ENCODE data around the gene TUBAL3. TPM values are rescaled to one million over a fixed set of nuclear protein-coding genes. Genes with fewer than 3 reads are reported as not detected.
A peak's percentile ranks its signal among the peaks of the same experiment; 100 is the strongest.

TUBAL3 gene
- total and polyA plus RNA-seq, 2 donors (not counting 3 experiments of a cell fraction or from before 2014, with no cell fraction given), result not detected

- Histone ChIP-seq H3K4me2 (ENCODE audit: insufficient read depth, low read length) (peak overlapping the region; percentile 91), H3K27me3 (ENCODE audit: control insufficient read depth in 2 of 2, insufficient read depth in 2 of 2, low read length in 2 of 2) (no peaks in the 10 kb centered on the region), H4K20me1 (replicated peaks; ENCODE audit: control insufficient read depth, extremely low read depth, insufficient read depth, low read length) (no peaks in the 10 kb centered on the region), H3K36me3 (ENCODE audit: control insufficient read depth in 2 of 2, extremely low read depth in 1 of 2, insufficient read depth in 2 of 2, low read length in 2 of 2) (peaks cover 4 to 7% of the 10 kb centered on the region in 2 experiments), H3K4me1 (ENCODE audit: control insufficient read depth, extremely low read depth, insufficient read depth, low read length) (peaks cover 35% of the 10 kb centered on the region), H2AFZ (ENCODE audit: low read depth, low read length) (no peak overlapping the region), H3K9me1 (replicated peaks; ENCODE audit: control insufficient read depth, extremely low read depth, insufficient read depth, low read length) (no peaks in the 10 kb centered on the region), H3K79me2 (ENCODE audit: control insufficient read depth, insufficient read depth, low read length) (peaks cover 38% of the 10 kb centered on the region), H3K4me3 (replicated peaks in 1 of 3; ENCODE audit: insufficient read depth in 1 of 3, low read depth in 1 of 3, low read length in 3 of 3) (peak overlapping the region; percentile 30 to 89 (median 57)), H3K9me3 (replicated peaks; ENCODE audit: control insufficient read depth, insufficient read depth, low read length) (no peaks in the 10 kb centered on the region), H3K9ac (replicated peaks; ENCODE audit: extremely low read depth, insufficient read depth, low read length) (peak overlapping the region; percentile 88), H3K27ac (ENCODE audit: insufficient read depth, low read depth, low read length) (peak overlapping the region; percentile 50)
- TF ChIP-seq CTCF (IDR thresholded peaks at IDR 0.05; ENCODE audit: extremely low read depth in 1 of 2, insufficient read depth in 1 of 2, low read depth in 1 of 2, low read length in 2 of 2), result no peak
- BruUV-seq (replicated peaks), result no TSS peak
- intact Hi-C loops (cut with micrococcal nuclease) (loop anchor here (5.0 to 10.0 kb wide), 2 partner anchors 146 to 424 kb away; no protein-coding TSS in a partner anchor), dilution Hi-C loops (cut with MboI; ENCODE audit: extremely low pct_ligation_motif_present, low sequenced_read_pairs) (no loop called here)
- FAIRE-seq (no peak), DNase-seq (ENCODE audit: low read depth, low spot score) (peak; percentile 41)
- CTCF ChIA-PET, result interaction anchor here (0.9 to 10.4 kb wide), 8 partner anchors 14 to 599 kb away, joined by 3 to 309 read pairs (median 4); no protein-coding TSS in a partner anchor
- POLR2A ChIA-PET, result no interaction called here
Measured at GRCh38 chr10:5448333-5449001, 43.8 kb upstream of the TUBAL3 start.

- POLR2A ChIA-PET, result interaction anchor here (0.9 to 2.1 kb wide), 3 partner anchors 174 to 442 kb away, joined by 3 to 18 read pairs (median 3); partner anchors contain the start of genes ANKRD16 and FBH1
- CTCF ChIA-PET, result interaction anchor here (0.8 to 10.4 kb wide), 9 partner anchors 13 to 598 kb away, joined by 3 to 309 read pairs (median 4); no protein-coding TSS in a partner anchor
- no peaks in the 10 kb centered on the region for H3K27me3 ChIP-seq (ENCODE audit: control insufficient read depth in 2 of 2, insufficient read depth in 2 of 2, low read length in 2 of 2)
- H3K36me3 ChIP-seq (ENCODE audit: control insufficient read depth in 2 of 2, extremely low read depth in 1 of 2, insufficient read depth in 2 of 2, low read length in 2 of 2), result peaks cover 2 to 5% of the 10 kb centered on the region in 2 experiments
- H3K4me1 ChIP-seq (ENCODE audit: control insufficient read depth, extremely low read depth, insufficient read depth, low read length), result peaks cover 35% of the 10 kb centered on the region
- H3K9ac ChIP-seq (replicated peaks; ENCODE audit: extremely low read depth, insufficient read depth, low read length), result peak overlapping the region; percentile 88
- H3K4me2 ChIP-seq (ENCODE audit: insufficient read depth, low read length), result peak overlapping the region; percentile 91
- no peaks in the 10 kb centered on the region for H3K9me3 ChIP-seq (replicated peaks; ENCODE audit: control insufficient read depth, insufficient read depth, low read length)
- H3K4me3 ChIP-seq (replicated peaks in 1 of 3; ENCODE audit: insufficient read depth in 1 of 3, low read depth in 1 of 3, low read length in 3 of 3), result peak overlapping the region; percentile 47 to 89 (median 57)
- no peaks in the 10 kb centered on the region for H3K9me1 ChIP-seq (replicated peaks; ENCODE audit: control insufficient read depth, extremely low read depth, insufficient read depth, low read length)
- no TSS peak for BruUV-seq (replicated peaks)
- H2AFZ ChIP-seq (ENCODE audit: low read depth, low read length), result no peak overlapping the region
- DNase-seq (ENCODE audit: low read depth, low spot score) (peak; percentile 67), FAIRE-seq (no peak)
- no peaks in the 10 kb centered on the region for H4K20me1 ChIP-seq (replicated peaks; ENCODE audit: control insufficient read depth, extremely low read depth, insufficient read depth, low read length)
- dilution Hi-C loops (cut with MboI; ENCODE audit: extremely low pct_ligation_motif_present, low sequenced_read_pairs), result no loop called here
- H3K27ac ChIP-seq (ENCODE audit: insufficient read depth, low read depth, low read length), result peak overlapping the region; percentile 50
- no peak for TF ChIP-seq POLR2A (IDR thresholded peaks at IDR 0.05; ENCODE audit: low read depth, low read length)
- TF ChIP-seq EZH2 (IDR thresholded peaks at IDR 0.05; ENCODE audit: borderline replicate concordance, low read depth, low read length, severe bottlenecking), result no peak
- TF ChIP-seq MAX (IDR thresholded peaks at IDR 0.05; ENCODE audit: insufficient read depth, insufficient read length), result no peak
- TF ChIP-seq CTCF (IDR thresholded peaks at IDR 0.05; ENCODE audit: extremely low read depth in 1 of 2, insufficient read depth in 1 of 2, low read depth in 1 of 2, low read length in 2 of 2), result no peak
- TF ChIP-seq JUN (IDR thresholded peaks at IDR 0.05; ENCODE audit: borderline replicate concordance, insufficient read depth, insufficient read length, low read depth), result no peak
- no peak for TF ChIP-seq FOS (IDR thresholded peaks at IDR 0.05; ENCODE audit: borderline replicate concordance, insufficient read depth, low read length)
- no peak for TF ChIP-seq GATA2 (IDR thresholded peaks at IDR 0.05; ENCODE audit: insufficient read depth, insufficient read length, low read depth, low read length)
- no peak for TF ChIP-seq POLR2AphosphoS5 (IDR thresholded peaks at IDR 0.05; ENCODE audit: insufficient read depth, low read depth, low read length)
- no peak for TF ChIP-seq MYC (IDR thresholded peaks at IDR 0.05; ENCODE audit: low read depth, low read length)
- peaks cover 40% of the 10 kb centered on the region for H3K79me2 ChIP-seq (ENCODE audit: control insufficient read depth, insufficient read depth, low read length)
- intact Hi-C loops (cut with micrococcal nuclease), result loop anchor here (2.0 to 10.0 kb wide), 3 partner anchors 147 to 425 kb away; partner anchors contain the start of gene TASOR2
Measured at GRCh38 chr10:5447611-5448071, 43.0 kb upstream of the TUBAL3 start.

Data from endothelial cell of umbilical vein (primary cell).